ENCODE results near the gene IFNB1. TPM values are rescaled to one million over a fixed set of nuclear protein-coding genes. Genes with fewer than 3 reads are reported as not detected.

IFNB1 gene
- total and polyA plus RNA-seq, 2 of the 4 experiments (the other 2 are of a cell fraction), result not detected

DNA sequence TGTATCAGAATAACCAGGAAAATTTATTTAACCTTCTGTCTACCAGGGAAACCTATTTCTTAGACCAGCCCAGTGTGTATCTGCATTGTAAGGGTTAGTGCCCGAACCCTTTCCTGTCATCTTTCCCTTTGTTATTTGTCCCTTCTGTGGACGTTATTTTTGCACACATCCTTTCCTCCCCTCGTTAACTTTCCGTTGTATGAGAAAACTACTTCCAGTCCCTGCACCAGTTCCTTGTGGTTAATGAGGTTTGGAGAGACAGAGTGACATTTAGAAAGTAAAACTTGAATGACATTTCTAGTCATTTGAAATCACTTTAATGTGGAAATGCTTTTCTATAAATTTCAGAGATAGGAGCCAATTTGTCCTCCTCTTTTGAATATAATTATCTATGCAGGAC is 4.3 kb upstream of the IFNB1 start:
- Histone ChIP-seq H3K4me2 (ENCODE audit: low read depth, low read length) (no peak overlapping the region), H3K18ac (ENCODE audit: low read depth, low read length) (no peak overlapping the region), H3K27ac (ENCODE audit: insufficient read depth, low read length) (no peak overlapping the region), H2BK5ac (ENCODE audit: low read depth, low read length, poor library complexity, severe bottlenecking) (no peak overlapping the region), H3K23ac (ENCODE audit: low read depth, low read length) (no peak overlapping the region), H3K4me1 (ENCODE audit: control insufficient read depth, insufficient read depth, low read length) (no peaks in the 10 kb centered on the region), H2BK15ac (ENCODE audit: low read depth, low read length) (no peak overlapping the region), H3K79me1 (ENCODE audit: low read depth in 1 of 2, low read length in 2 of 2) (no peaks in the 10 kb centered on the region), H2AK9ac (replicated peaks; ENCODE audit: low read depth, low read length, poor library complexity) (no peak overlapping the region), H3K36me3 (ENCODE audit: control insufficient read depth, insufficient read depth, low read length) (no peaks in the 10 kb centered on the region), H3K9me1 (ENCODE audit: insufficient read depth, low read length) (no peaks in the 10 kb centered on the region), H4K8ac (ENCODE audit: low read depth in 2 of 2, low read length in 2 of 2) (no peak overlapping the region), H4K20me1 (ENCODE audit: insufficient read depth, low read length) (no peaks in the 10 kb centered on the region), H3K56ac (ENCODE audit: extremely low read depth, insufficient read depth, low read length) (no peak overlapping the region), H4K91ac (ENCODE audit: insufficient read depth, low read depth, low read length) (no peak overlapping the region), H2AFZ (replicated peaks; ENCODE audit: low read length, poor library complexity) (no peak overlapping the region), H3K14ac (replicated peaks; ENCODE audit: low read depth, low read length) (no peak overlapping the region), H3K4ac (ENCODE audit: low read depth, low read length) (no peak overlapping the region), H3K27me3 (ENCODE audit: control insufficient read depth, insufficient read depth, low read length) (no peaks in the 10 kb centered on the region; the same call in 1 of the 2 replicates), H3K9me3 (ENCODE audit: control insufficient read depth, insufficient read depth, low read length) (peaks cover 3% of the 10 kb centered on the region), H3K4me3 (ENCODE audit: insufficient read depth, low read depth, low read length) (no peak overlapping the region), H2AK5ac (ENCODE audit: low read depth, low read length) (no peak overlapping the region), H2BK120ac (ENCODE audit: low read depth, low read length) (no peak overlapping the region), H4K5ac (ENCODE audit: low read depth, low read length) (no peak overlapping the region), H3K9ac (ENCODE audit: low read depth, low read length) (no peak overlapping the region), H2BK20ac (ENCODE audit: low read depth, low read length) (no peak overlapping the region)
- ChIA-PET POLR2A (ENCODE audit: unreplicated experiment) (no interaction called here), CTCF (no interaction called here)
- no TSS peak for BruUV-seq (replicated peaks)
- in situ Hi-C loops (cut with MboI; ENCODE audit: low sequenced_read_pairs) (no loop called here), intact Hi-C loops (cut with micrococcal nuclease) (no loop called here), dilution Hi-C loops (cut with HindIII; ENCODE audit: low sequenced_read_pairs, unreplicated experiment) (no loop called here)
- DNase-seq (no peak), ATAC-seq (ENCODE audit: low read depth) (no peak)
- no CpG with 5 or more reads among the region's 4 CpGs for WGBS, 2 experiments (ENCODE audit: extremely low coverage in 2 of 2, insufficient read length in 1 of 2)
- no peak for TF ChIP-seq MAFK (IDR thresholded peaks at IDR 0.05; ENCODE audit: low read depth, low read length)

Data from IMR-90 (cell line).